ENCODE data around the gene MYCBP2. TPM values are rescaled to one million over a fixed set of nuclear protein-coding genes. Genes with fewer than 3 reads are reported as not detected.

MYCBP2 gene
- total RNA-seq, 1 experiment from 2014 or later, result 22.0 TPM

DNA sequence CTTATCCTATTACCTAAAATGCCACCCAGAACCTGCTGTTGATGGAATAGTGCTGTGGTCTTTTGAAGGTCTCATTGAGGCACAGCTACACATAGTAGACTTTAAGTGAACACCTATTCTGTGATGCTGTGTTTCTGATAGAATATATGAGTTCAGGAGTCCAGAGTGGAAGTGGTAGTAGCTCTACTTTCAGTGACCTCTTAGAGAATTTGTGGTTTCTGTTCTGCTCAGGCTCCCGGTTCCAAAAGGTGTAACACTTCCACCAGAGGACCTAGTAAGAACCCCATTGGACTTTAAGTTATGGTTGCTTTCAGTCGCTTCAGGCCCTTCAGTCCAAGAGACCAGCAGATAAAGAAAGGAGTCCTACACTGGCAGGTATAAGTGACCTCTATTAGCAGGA, 11.4 kb upstream of the MYCBP2 start:
- TF ChIP-seq, protein P1, sequence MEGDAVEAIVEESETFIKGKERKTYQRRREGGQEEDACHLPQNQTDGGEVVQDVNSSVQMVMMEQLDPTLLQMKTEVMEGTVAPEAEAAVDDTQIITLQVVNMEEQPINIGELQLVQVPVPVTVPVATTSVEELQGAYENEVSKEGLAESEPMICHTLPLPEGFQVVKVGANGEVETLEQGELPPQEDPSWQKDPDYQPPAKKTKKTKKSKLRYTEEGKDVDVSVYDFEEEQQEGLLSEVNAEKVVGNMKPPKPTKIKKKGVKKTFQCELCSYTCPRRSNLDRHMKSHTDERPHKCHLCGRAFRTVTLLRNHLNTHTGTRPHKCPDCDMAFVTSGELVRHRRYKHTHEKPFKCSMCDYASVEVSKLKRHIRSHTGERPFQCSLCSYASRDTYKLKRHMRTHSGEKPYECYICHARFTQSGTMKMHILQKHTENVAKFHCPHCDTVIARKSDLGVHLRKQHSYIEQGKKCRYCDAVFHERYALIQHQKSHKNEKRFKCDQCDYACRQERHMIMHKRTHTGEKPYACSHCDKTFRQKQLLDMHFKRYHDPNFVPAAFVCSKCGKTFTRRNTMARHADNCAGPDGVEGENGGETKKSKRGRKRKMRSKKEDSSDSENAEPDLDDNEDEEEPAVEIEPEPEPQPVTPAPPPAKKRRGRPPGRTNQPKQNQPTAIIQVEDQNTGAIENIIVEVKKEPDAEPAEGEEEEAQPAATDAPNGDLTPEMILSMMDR (IDR thresholded peaks at IDR 0.05; ENCODE audit: unreplicated experiment), result no peak
- intact Hi-C loops (cut with micrococcal nuclease; ENCODE audit: unreplicated experiment), result no loop called here
- H3K4me3 Mint-ChIP-seq (ENCODE audit: low read depth, unreplicated experiment), result no peak overlapping the region
- CTCF ChIA-PET, result no interaction called here
- H3K4me1 Mint-ChIP-seq (ENCODE audit: low read depth, unreplicated experiment), result no peaks in the 10 kb centered on the region
- H3K27me3 Mint-ChIP-seq (ENCODE audit: unreplicated experiment), result no peaks in the 10 kb centered on the region
- no peak for DNase-seq
- BruUV-seq (replicated peaks), result no TSS peak
- no peak overlapping the region for H3K27ac Mint-ChIP-seq (ENCODE audit: unreplicated experiment)
- no peaks in the 10 kb centered on the region for H3K36me3 Mint-ChIP-seq (ENCODE audit: insufficient read depth, unreplicated experiment)
- no peaks in the 10 kb centered on the region for H3K9me3 Mint-ChIP-seq (ENCODE audit: low read depth, unreplicated experiment)

DNA sequence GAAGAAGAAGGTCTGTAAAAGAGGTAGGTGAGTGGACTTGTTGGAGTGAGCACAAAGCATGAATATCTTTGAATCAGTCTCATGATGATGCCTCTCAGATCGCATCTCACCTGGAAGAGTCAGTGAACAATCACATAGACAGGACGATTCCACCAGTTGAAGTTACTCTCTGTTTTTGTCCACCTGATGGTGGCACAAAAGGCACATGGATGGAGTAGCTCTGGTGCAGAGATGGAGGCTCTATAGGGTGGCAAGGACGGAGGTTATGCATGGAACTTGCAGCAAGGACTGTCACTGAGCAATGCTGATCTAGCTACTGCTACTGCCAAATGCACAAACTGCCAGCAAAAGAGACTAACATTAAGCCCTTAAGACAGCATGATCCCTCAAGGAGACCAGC, 10.3 kb upstream of the MYCBP2 start:
- BruUV-seq (replicated peaks), result no TSS peak
- CTCF ChIA-PET, result no interaction called here
- no peaks in the 10 kb centered on the region for H3K4me1 Mint-ChIP-seq (ENCODE audit: low read depth, unreplicated experiment)

DNA sequence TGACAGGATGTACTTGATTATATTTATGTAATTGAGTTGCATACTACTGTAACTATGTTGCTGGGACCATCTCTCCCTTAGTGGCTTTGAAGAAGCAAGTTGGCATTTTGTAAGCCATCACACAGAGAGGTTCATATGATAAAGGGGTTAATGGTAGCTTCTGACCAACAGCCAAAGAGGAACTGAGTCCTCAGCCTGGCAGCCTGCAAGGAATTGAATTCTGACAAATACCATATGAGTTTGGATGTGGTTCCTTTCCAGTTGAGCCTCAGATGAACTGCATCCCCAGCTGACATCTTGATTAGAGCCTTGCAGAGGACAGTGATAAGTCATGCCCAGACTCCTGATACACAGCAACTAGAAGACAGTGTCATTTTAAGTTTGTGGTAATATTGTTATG, 8.6 kb upstream of the MYCBP2 start:
- no peak for DNase-seq
- H3K4me3 Mint-ChIP-seq (ENCODE audit: low read depth, unreplicated experiment), result no peak overlapping the region
- H3K27me3 Mint-ChIP-seq (ENCODE audit: unreplicated experiment), result no peaks in the 10 kb centered on the region
- CTCF ChIA-PET, result no interaction called here
- intact Hi-C loops (cut with micrococcal nuclease; ENCODE audit: unreplicated experiment), result no loop called here
- H3K4me1 Mint-ChIP-seq (ENCODE audit: low read depth, unreplicated experiment), result no peaks in the 10 kb centered on the region
- BruUV-seq (replicated peaks), result no TSS peak
- TF ChIP-seq, protein P1 (IDR thresholded peaks at IDR 0.05; ENCODE audit: unreplicated experiment), result no peak
- no peaks in the 10 kb centered on the region for H3K9me3 Mint-ChIP-seq (ENCODE audit: low read depth, unreplicated experiment)
- no peak overlapping the region for H3K27ac Mint-ChIP-seq (ENCODE audit: unreplicated experiment)
- no peaks in the 10 kb centered on the region for H3K36me3 Mint-ChIP-seq (ENCODE audit: insufficient read depth, unreplicated experiment)

More for the DNA sequence above, 10.3 kb upstream of the MYCBP2 start:
- H3K36me3 Mint-ChIP-seq (ENCODE audit: insufficient read depth, unreplicated experiment), result no peaks in the 10 kb centered on the region
- intact Hi-C loops (cut with micrococcal nuclease; ENCODE audit: unreplicated experiment), result no loop called here
- no peaks in the 10 kb centered on the region for H3K9me3 Mint-ChIP-seq (ENCODE audit: low read depth, unreplicated experiment)
- no peak for DNase-seq
- H3K27ac Mint-ChIP-seq (ENCODE audit: unreplicated experiment), result no peak overlapping the region
- H3K4me3 Mint-ChIP-seq (ENCODE audit: low read depth, unreplicated experiment), result no peak overlapping the region
- no peaks in the 10 kb centered on the region for H3K27me3 Mint-ChIP-seq (ENCODE audit: unreplicated experiment)
- TF ChIP-seq, protein P1 (IDR thresholded peaks at IDR 0.05; ENCODE audit: unreplicated experiment), result no peak

- Mint-ChIP-seq H3K27ac (ENCODE audit: unreplicated experiment) (no peak overlapping the region), H3K4me3 (ENCODE audit: low read depth, unreplicated experiment) (no peak overlapping the region), H3K36me3 (ENCODE audit: insufficient read depth, unreplicated experiment) (peaks cover 13% of the 10 kb centered on the region), H3K9me3 (ENCODE audit: low read depth, unreplicated experiment) (no peaks in the 10 kb centered on the region), H3K27me3 (ENCODE audit: unreplicated experiment) (no peaks in the 10 kb centered on the region), H3K4me1 (ENCODE audit: low read depth, unreplicated experiment) (no peaks in the 10 kb centered on the region)
- BruUV-seq (replicated peaks), result no TSS peak
- DNase-seq, result no peak
- CTCF ChIA-PET, result no interaction called here
- TF ChIP-seq, protein P1 (IDR thresholded peaks at IDR 0.05; ENCODE audit: unreplicated experiment), result no peak
- intact Hi-C loops (cut with micrococcal nuclease; ENCODE audit: unreplicated experiment), result no loop called here
Measured at GRCh38 chr13:77333594-77333993, 6.7 kb upstream of the MYCBP2 start.

DNA sequence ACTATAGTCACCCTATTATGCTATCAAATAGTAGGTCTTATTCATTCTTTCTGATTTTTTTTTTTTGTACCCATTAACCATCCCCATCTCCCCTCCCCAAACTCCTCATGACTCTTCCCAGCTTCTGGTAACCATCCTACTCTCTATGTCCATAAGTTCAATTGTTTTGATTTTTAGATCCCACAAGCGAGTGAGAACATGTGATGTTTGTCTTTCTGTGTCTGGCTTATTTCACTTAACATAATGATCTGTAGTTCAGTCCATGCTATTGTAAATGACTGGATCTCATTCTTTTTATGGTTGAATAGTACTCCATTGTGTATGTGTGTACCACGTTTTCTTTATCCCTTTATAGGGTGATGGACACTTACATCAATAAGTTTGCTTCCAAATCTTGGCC, 4.5 kb upstream of the MYCBP2 start:
- Mint-ChIP-seq H3K4me1 (ENCODE audit: low read depth, unreplicated experiment) (no peaks in the 10 kb centered on the region), H3K4me3 (ENCODE audit: low read depth, unreplicated experiment) (no peak overlapping the region), H3K9me3 (ENCODE audit: low read depth, unreplicated experiment) (no peaks in the 10 kb centered on the region), H3K27me3 (ENCODE audit: unreplicated experiment) (no peaks in the 10 kb centered on the region), H3K27ac (ENCODE audit: unreplicated experiment) (no peak overlapping the region), H3K36me3 (ENCODE audit: insufficient read depth, unreplicated experiment) (peaks cover 20% of the 10 kb centered on the region)
- CTCF ChIA-PET, result no interaction called here
- DNase-seq, result no peak
- TF ChIP-seq, protein P1 (IDR thresholded peaks at IDR 0.05; ENCODE audit: unreplicated experiment), result no peak
- BruUV-seq (replicated peaks), result no TSS peak
- intact Hi-C loops (cut with micrococcal nuclease; ENCODE audit: unreplicated experiment), result no loop called here

All from Calu3 (cell line).